Muscle of arm (tissue), 12 donors: Measurements from ENCODE around the gene FBN1. TPM values are rescaled to one million over a fixed set of nuclear protein-coding genes. Genes with fewer than 3 reads are reported as not detected.
A peak's percentile ranks its signal among the peaks of the same experiment; 100 is the strongest.

Source experiments
- DNase-seq: peaks from one replicate; pipeline ENCODE4 v3.0.0-alpha.2; 2013
- polyA plus RNA-seq, 12 donors: library from polyadenylated mRNA; unstranded; fragments of 120-200 nt; gene quantifications; one replicate each; pipeline ENCODE4 v1.2.1, GENCODE V29; 2013; ENCODE audit not compliant: insufficient read length in 12 of 12

Gene FBN1
- polyA plus RNA-seq, 12 donors: 166 to 435 (median 214) TPM; not detected in 1

GRCh38 chr15:48556159-48556897, 89.2 kb downstream of the FBN1 start:
- DNase-seq: no peak

- DNase-seq: no peak
These were observed 90.1 kb downstream of the FBN1 start for GRCh38 chr15:48555241-48555881.

GRCh38 chr15:48554112-48554511, 91.4 kb downstream of the FBN1 start:
- DNase-seq: no peak

- no peak for DNase-seq
These were observed 92.0 kb downstream of the FBN1 start for GRCh38 chr15:48553559-48553958.

- no peak for DNase-seq
These were observed 94.5 kb downstream of the FBN1 start for GRCh38 chr15:48550822-48551525.

- DNase-seq: no peak
These were observed 97.1 kb downstream of the FBN1 start for GRCh38 chr15:48548455-48548854.

GRCh38 chr15:48547286-48547685, 98.2 kb downstream of the FBN1 start:
- peak; percentile 51 for DNase-seq

- no peak for DNase-seq
These were observed 99.2 kb downstream of the FBN1 start for GRCh38 chr15:48546296-48546695.

GRCh38 chr15:48544778-48545177, 100.7 kb downstream of the FBN1 start:
- no peak for DNase-seq

GRCh38 chr15:48541341-48542278, 103.9 kb downstream of the FBN1 start:
- DNase-seq: peak; percentile 61

- no peak for DNase-seq
These were observed 104.8 kb downstream of the FBN1 start for GRCh38 chr15:48540756-48541155.

- no peak for DNase-seq
These were observed 106.6 kb downstream of the FBN1 start for GRCh38 chr15:48538941-48539340.

GRCh38 chr15:48537271-48538113, 108.0 kb downstream of the FBN1 start:
- peak; percentile 66 for DNase-seq

GRCh38 chr15:48536681-48537091, 108.8 kb downstream of the FBN1 start:
- peak; percentile 83 for DNase-seq

GRCh38 chr15:48533982-48534381, 111.5 kb downstream of the FBN1 start:
- DNase-seq: no peak

- no peak for DNase-seq
These were observed 112.6 kb downstream of the FBN1 start for GRCh38 chr15:48532946-48533345.

- DNase-seq: no peak
These were observed 115.0 kb downstream of the FBN1 start for GRCh38 chr15:48530528-48530927.

- no peak for DNase-seq
These were observed 116.6 kb downstream of the FBN1 start for GRCh38 chr15:48528921-48529320.

- DNase-seq: no peak
These were observed 118.0 kb downstream of the FBN1 start for GRCh38 chr15:48527517-48527916.

GRCh38 chr15:48522911-48523310, 122.6 kb downstream of the FBN1 start:
- no peak for DNase-seq

- no peak for DNase-seq
These were observed 123.4 kb downstream of the FBN1 start for GRCh38 chr15:48522123-48522522.
